Measurements from ENCODE around the gene SPRR2B.
"Not testable (repeated sequence)": the region's sequence is repeated elsewhere in the genome, so short reads cannot be mapped to it uniquely, and the experiment has no call there.

Gene SPRR2B

DNA sequence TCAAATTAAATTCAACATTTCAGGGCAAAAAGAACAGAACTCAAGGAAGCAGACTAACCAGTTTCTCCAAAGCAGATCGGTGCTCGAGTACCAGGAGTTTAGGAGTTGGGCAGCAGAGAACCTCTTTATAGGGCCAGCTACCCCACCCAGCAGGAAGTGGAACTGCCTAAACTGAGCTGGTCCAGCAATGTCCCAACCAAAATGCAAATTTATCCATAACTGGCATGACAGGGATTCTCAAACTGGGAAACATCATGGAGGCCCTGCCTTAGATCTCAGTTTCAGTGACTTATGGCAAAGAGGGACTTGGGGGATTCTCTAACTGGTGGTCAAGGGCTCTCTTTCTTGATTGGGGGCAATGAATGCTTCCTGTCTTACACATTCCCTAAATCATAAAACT is at the start of gene SPRR2B:
Gene SPRR2B, minus strand, starts transcription at position 101 of the 400 bp plus-strand sequence. CDS start 772 bp downstream, outside the sequence.
- in situ Hi-C loops (cut with MboI; ENCODE audit: low sequenced_read_pairs, unreplicated experiment) = no loop called here
- TF ChIP-seq, protein P1, sequence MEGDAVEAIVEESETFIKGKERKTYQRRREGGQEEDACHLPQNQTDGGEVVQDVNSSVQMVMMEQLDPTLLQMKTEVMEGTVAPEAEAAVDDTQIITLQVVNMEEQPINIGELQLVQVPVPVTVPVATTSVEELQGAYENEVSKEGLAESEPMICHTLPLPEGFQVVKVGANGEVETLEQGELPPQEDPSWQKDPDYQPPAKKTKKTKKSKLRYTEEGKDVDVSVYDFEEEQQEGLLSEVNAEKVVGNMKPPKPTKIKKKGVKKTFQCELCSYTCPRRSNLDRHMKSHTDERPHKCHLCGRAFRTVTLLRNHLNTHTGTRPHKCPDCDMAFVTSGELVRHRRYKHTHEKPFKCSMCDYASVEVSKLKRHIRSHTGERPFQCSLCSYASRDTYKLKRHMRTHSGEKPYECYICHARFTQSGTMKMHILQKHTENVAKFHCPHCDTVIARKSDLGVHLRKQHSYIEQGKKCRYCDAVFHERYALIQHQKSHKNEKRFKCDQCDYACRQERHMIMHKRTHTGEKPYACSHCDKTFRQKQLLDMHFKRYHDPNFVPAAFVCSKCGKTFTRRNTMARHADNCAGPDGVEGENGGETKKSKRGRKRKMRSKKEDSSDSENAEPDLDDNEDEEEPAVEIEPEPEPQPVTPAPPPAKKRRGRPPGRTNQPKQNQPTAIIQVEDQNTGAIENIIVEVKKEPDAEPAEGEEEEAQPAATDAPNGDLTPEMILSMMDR (IDR thresholded peaks at IDR 0.05; ENCODE audit: borderline replicate concordance, control extremely low read depth, extremely low read depth, insufficient read depth, missing control alignments) = no peak
- no peak for DNase-seq (ENCODE audit: low spot score)

DNA sequence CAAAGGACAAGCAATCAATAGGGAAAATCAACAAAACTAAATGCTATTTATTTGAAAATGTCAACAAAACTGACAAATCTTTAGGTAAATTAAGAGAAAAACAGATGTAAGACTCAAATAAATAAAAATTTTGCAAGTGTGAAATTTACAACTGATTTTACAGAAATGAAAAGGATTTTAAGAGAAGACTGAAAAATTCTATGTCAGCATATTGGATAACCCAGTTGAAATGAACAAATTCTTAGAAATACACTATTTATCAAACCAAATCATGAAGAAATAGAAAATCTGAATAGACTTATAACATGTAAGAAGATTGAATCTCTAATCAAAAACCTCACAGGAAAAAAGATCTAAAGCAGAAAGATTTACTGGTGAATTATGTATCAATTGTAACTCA is 49.5 kb upstream of the SPRR2B start:
- no peak for DNase-seq (ENCODE audit: low spot score)
- in situ Hi-C loops (cut with MboI; ENCODE audit: low sequenced_read_pairs, unreplicated experiment) = no loop called here
- TF ChIP-seq, protein P1 (IDR thresholded peaks at IDR 0.05; ENCODE audit: borderline replicate concordance, control extremely low read depth, extremely low read depth, insufficient read depth, missing control alignments) = no peak

- in situ Hi-C loops (cut with MboI; ENCODE audit: low sequenced_read_pairs, unreplicated experiment) = no loop called here
- TF ChIP-seq, protein P1 (IDR thresholded peaks at IDR 0.05; ENCODE audit: borderline replicate concordance, control extremely low read depth, extremely low read depth, insufficient read depth, missing control alignments) = no peak
- no peak for DNase-seq (ENCODE audit: low spot score)
Observed at GRCh38 chr1:153119491-153119971, 48.1 kb upstream of the SPRR2B start.

GRCh38 chr1:153115264-153115663 is 43.9 kb upstream of the SPRR2B start:
- DNase-seq (ENCODE audit: low spot score); in situ Hi-C loops (cut with MboI; ENCODE audit: low sequenced_read_pairs, unreplicated experiment): not testable (repeated sequence)

GRCh38 chr1:153113416-153113815 is 42.0 kb upstream of the SPRR2B start, which contains the start of gene SPRR2F:
Gene SPRR2F (minus strand): TSS chr1:153113516. CDS start chr1:153112733, 783 bp downstream.
- in situ Hi-C loops (cut with MboI; ENCODE audit: low sequenced_read_pairs, unreplicated experiment) = no loop called here
- TF ChIP-seq, protein P1 (IDR thresholded peaks at IDR 0.05; ENCODE audit: borderline replicate concordance, control extremely low read depth, extremely low read depth, insufficient read depth, missing control alignments) = no peak
- no peak for DNase-seq (ENCODE audit: low spot score)

DNA sequence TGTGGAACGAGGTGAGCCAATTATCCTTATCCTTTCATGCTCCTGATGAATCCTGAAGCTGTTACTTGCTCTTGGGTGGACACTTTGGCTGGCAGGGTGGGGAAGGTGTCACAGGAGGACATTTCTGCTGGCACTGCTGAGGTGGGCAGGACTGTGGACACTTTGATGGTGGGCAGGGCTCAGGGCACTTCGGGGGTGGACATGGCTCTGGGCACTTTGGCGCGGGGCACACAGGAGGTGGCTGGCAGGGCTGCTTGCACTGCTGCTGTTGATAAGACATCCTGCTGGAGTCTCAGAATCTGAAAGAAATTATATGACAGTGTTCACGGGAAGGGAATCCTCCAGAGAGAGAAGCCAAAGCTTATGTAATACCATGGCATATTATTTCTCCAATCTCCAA is 41.0 kb upstream of the SPRR2B start:
- in situ Hi-C loops (cut with MboI; ENCODE audit: low sequenced_read_pairs, unreplicated experiment) = not testable (repeated sequence)

DNA sequence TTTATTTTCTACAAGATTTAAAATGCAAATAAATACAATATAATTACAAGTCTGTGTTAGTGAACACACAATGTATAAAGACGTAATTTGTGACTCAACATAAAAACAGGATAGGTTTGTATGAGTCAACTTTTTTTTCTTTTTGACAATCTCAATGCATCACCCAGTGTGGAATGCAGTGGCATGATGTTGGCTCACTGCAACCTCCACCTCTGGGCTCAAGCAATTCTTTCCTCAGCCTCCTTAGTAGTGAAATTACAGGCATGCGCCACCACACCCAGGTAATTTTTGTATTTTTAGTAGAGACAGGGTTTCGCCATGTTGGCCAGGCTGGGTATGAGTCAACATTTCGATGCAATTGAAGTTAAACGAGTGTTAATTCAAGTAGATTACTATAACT is 28.8 kb upstream of the SPRR2B start:
- in situ Hi-C loops (cut with MboI; ENCODE audit: low sequenced_read_pairs, unreplicated experiment) = no loop called here
- no peak for DNase-seq (ENCODE audit: low spot score)
- TF ChIP-seq, protein P1 (IDR thresholded peaks at IDR 0.05; ENCODE audit: borderline replicate concordance, control extremely low read depth, extremely low read depth, insufficient read depth, missing control alignments) = no peak

More for the DNA sequence above, 41.0 kb upstream of the SPRR2B start:
- DNase-seq (ENCODE audit: low spot score) = not testable (repeated sequence)

Measured in GM13976 (cell line).